Hepatocyte (in vitro differentiated cells): ENCODE results near the gene ARHGAP15.
"Not testable (repeated sequence)": the region's sequence is repeated elsewhere in the genome, so short reads cannot be mapped to it uniquely, and the experiment has no call there.

Source experiments
- CTCF ChIP-seq: fragments of 200-600 bp; sonication (generic); IDR thresholded peaks from 2 replicates; pipeline ENCODE4 v1.5.1; 2016; ENCODE audit warnings: antibody characterized with exemption, mild to moderate bottlenecking; ENCODE audit not compliant: poor library complexity
- EZH2phosphoT487 ChIP-seq: fragments of 200-600 bp; sonication (generic); IDR thresholded peaks from one replicate; pipeline ENCODE4 v1.6.1; 2018; ENCODE audit warnings: antibody characterized with exemption, mild to moderate bottlenecking, low read depth, moderate library complexity; ENCODE audit not compliant: unreplicated experiment, severe bottlenecking

GRCh38 chr2:143541899-143542298 lies 412.7 kb downstream of the ARHGAP15 start:
- not testable (repeated sequence) for TF ChIP-seq CTCF, EZH2phosphoT487
